GM13977 (cell line): ENCODE measurements around the gene ADNP.

Experiments
- DNase-seq: peaks from one replicate; pipeline ENCODE4 v3.0.0; 2012; ENCODE audit warnings: low spot score
- CTCF ChIP-seq: IDR thresholded peaks from 2 replicates; pipeline ENCODE4 v1.5.1; 2012; ENCODE audit warnings: mild to moderate bottlenecking, control low read depth; ENCODE audit not compliant: insufficient read depth; ENCODE audit errors: extremely low read depth, missing control alignments
- in situ Hi-C: fragments of 300-500 bp; cut with MboI; formaldehyde crosslinking; loops from one replicate; pipeline ENCODE4 v1.12.0; 2022; ENCODE audit warnings: low sequenced_read_pairs, low pct_unique_long_range_greater_than_20kb, mixed read lengths, inconsistent platforms; ENCODE audit not compliant: unreplicated experiment

ADNP gene

DNA sequence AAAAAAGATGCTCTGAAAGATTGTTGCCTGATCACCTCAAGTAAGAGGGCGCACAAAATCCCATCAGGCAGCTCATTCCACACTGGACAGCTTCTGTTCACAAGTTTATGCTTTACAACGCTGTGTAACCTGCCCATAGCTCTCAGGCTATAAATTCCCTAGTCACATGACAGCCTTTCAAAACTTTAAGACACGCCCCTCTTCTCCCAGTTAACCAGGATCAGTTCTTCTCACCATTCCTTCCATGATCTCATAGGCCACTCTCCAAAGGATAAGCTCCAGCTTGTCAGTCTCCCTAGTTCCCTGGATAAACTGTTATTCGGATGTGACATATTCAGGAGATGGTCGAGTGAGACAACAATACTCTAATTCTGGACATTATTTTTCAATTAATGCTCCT lies 15.0 kb downstream of the ADNP start:
- DNase-seq = no peak
- TF ChIP-seq CTCF = no peak
- in situ Hi-C loops = no loop called here

- no peak for DNase-seq
- no peak for TF ChIP-seq CTCF
- in situ Hi-C loops = no loop called here
These were observed 15.8 kb downstream of the ADNP start for GRCh38 chr20:50915424-50915823.

DNA sequence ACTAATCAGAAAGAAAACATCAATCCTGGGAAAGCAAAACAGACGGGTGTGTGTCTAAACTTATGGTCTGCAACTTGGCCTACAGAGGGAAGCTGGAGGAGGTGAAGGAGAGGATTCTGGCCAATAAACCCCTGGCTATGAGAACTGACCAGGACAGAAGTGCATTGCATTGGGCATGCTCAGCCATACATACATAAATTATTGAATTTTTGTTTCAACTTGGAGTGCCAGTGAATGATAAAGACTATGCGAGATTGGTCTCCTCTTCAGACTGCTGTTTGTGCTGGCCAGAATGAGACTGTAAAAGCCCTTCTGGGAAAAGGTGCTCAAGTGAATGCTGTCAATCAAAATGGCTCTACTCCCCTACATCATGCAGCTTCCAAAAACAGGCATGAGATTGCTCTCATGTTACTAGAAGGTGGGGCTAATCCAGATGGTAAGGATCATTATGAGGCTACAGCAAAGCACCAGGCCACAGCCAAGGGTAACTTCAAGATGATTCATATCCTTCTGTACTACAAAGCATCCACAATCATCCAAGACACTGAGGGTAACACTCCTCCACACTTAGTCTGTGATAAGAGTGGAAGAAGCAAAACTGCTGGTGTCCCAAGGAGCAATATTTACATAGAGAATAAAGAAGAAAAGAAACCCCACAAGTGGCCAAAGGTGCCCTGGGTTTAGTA lies 17.4 kb downstream of the ADNP start:
- no peak for TF ChIP-seq CTCF
- no peak for DNase-seq
- in situ Hi-C loops = no loop called here

DNA sequence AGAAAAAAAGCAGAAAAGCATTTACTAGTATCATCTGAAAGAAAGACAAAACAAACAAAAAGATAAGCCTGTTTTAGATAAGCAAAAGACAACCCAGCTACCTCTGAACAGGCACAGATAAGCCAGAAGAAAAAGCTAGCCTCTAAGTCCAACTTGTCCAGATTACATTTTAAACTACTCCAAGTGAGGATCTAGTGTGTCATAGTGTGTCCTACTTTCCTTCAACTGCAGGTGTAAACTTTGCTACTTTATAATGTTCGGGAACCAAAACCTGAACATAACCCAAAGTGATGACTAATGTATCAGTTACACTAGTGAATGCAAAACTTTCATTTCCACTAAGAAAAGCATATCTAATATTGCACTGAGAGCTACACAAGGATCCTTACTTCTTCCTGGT lies 19.5 kb downstream of the ADNP start:
- peak; percentile 29 for DNase-seq
- in situ Hi-C loops = no loop called here
- TF ChIP-seq CTCF = no peak

DNA sequence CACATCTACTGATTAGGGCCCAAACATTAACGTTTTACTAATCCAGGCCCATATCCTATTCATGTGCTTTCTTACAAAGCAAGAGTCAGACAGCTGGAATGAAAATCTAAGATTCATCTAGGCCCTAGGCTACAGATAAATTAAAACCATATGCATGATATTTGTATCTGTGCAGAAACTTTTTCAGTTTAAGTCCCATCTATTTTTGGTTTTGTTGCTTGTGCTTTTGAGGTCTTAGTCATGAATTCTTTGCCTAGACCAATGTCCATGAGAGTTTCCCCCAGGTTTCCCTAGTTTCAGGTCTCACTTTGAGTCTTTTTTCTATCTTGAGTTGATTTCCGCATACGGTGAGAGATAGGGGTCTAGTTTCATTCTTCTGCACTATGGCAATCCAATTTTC lies 20.2 kb downstream of the ADNP start:
- in situ Hi-C loops = no loop called here
- no peak for DNase-seq
- TF ChIP-seq CTCF = no peak

DNA sequence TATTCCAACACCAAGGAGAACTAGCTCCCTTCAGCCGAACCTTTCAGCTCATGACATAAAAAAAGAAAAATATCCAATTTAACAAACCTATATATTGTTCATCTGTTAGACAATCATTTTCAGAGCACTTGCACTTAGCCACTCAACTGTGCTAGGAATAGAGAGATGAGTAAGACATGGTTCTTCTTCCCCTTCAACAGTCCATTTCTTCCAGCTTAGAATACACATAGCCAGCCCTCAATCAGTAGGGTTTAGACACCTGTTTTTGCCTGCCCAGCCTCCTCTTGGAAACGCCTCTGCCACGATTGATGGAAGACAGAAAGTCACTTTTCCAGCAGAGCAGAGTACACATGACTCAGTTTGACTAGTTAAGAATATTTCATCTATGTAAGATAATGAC lies 21.8 kb downstream of the ADNP start:
- DNase-seq = no peak
- no peak for TF ChIP-seq CTCF
- in situ Hi-C loops = no loop called here

DNA sequence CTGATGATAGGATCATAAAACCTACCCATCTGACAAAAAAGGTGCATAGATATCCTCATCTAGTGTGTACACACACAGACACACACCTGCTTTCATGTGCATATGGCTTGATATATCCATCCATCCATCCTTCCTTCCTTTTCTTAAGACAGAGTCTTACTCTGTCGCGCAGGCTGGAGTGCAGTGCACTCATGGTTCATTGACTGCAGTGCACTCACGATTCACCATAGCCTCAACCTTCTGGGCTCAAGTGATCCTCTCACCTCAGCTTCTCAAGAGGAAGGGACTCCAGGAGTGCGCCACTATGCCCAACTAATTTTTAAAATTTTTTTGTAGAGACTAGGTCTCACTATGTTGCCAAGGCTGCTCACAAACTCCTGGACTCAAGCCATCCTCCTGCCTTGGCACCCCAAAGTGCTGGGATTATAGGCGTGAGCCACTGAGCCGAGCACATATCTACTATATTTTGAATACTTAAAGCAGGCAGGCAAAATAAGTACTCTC lies 27.1 kb downstream of the ADNP start:
- no peak for TF ChIP-seq CTCF
- in situ Hi-C loops = no loop called here

More for the DNA sequence above, 27.1 kb downstream of the ADNP start:
- no peak for DNase-seq
